ENCODE data around the gene GIMAP6. TPM values are rescaled to one million over a fixed set of nuclear protein-coding genes. Genes with fewer than 3 reads are reported as not detected.
"Not testable (repeated sequence)": the region's sequence is repeated elsewhere in the genome, so short reads cannot be mapped to it uniquely, and the experiment has no call there.

The GIMAP6 gene
- polyA plus RNA-seq, 12 donors, result 13.9 to 18.3 (median 15.3) TPM; not detected in 1

- DNase-seq, result no peak
Measured at GRCh38 chr7:150586785-150587152, 45.4 kb downstream of the GIMAP6 start.

- DNase-seq, result no peak
Measured at GRCh38 chr7:150586068-150586784, 46.0 kb downstream of the GIMAP6 start.

GRCh38 chr7:150585199-150585598, 47.0 kb downstream of the GIMAP6 start:
- no peak for DNase-seq

GRCh38 chr7:150580638-150581394, 51.4 kb downstream of the GIMAP6 start:
- DNase-seq, result no peak

- DNase-seq, result not testable (repeated sequence)
Measured at GRCh38 chr7:150579979-150580637, 52.1 kb downstream of the GIMAP6 start.

Other genes with a start within 250 kb of the GIMAP6 start
- 10 to 100 TPM in 1 of 12 donors, 1 to 10 TPM in 10, not detected in 1; 5.4 to 11.2 (median 6.5) TPM for gene GIMAP8, start 181.8 kb downstream of the GIMAP6 start, polyA plus RNA-seq (ENCODE audit: insufficient read length in 12 of 12)
- gene GIMAP7, start 117.5 kb downstream of the GIMAP6 start, polyA plus RNA-seq (ENCODE audit: insufficient read length in 12 of 12), result 10 to 100 TPM in 7 of 12 donors, 1 to 10 TPM in 4, not detected in 1; 7.4 to 15.2 (median 10.5) TPM
- gene GIMAP4, start 65.0 kb downstream of the GIMAP6 start, polyA plus RNA-seq (ENCODE audit: insufficient read length in 12 of 12), result 10 to 100 TPM in 11 of 12 donors, not detected in 1; 17.2 to 41.1 (median 19.7) TPM
- gene GIMAP2, start 53.3 kb upstream of the GIMAP6 start, polyA plus RNA-seq (ENCODE audit: insufficient read length in 12 of 12), result 1 to 10 TPM in 10 of 12 donors, not detected in 2; 3.6 to 8.3 (median 6.2) TPM
- gene GIMAP1, start 84.2 kb upstream of the GIMAP6 start, polyA plus RNA-seq (ENCODE audit: insufficient read length in 12 of 12), result 1 to 10 TPM in 11 of 12 donors, not detected in 1; 2.0 to 3.6 (median 2.5) TPM
- 10 to 100 TPM in 1 of 12 donors, 1 to 10 TPM in 10, not detected in 1; 5.4 to 10.7 (median 7.7) TPM for gene GIMAP5, start 105.0 kb upstream of the GIMAP6 start, polyA plus RNA-seq (ENCODE audit: insufficient read length in 12 of 12)
- 10 to 100 TPM in 10 of 12 donors, 1 to 10 TPM in 1, not detected in 1; 7.9 to 35.3 (median 16.0) TPM for gene TMEM176B, start 168.0 kb upstream of the GIMAP6 start, polyA plus RNA-seq (ENCODE audit: insufficient read length in 12 of 12)
- 10 to 100 TPM in 9 of 12 donors, 1 to 10 TPM in 2, not detected in 1; 8.3 to 27.0 (median 12.8) TPM for gene TMEM176A, start 168.4 kb upstream of the GIMAP6 start, polyA plus RNA-seq (ENCODE audit: insufficient read length in 12 of 12)
- gene AOC1, start 220.1 kb upstream of the GIMAP6 start, polyA plus RNA-seq (ENCODE audit: insufficient read length in 12 of 12), result 10 to 100 TPM in 1 of 12 donors, under 1 TPM in 7, not detected in 4; 0.13 to 19.9 (median 0.39) TPM